H1 (cell line): Measurements from ENCODE around the gene ICA1. TPM values are rescaled to one million over a fixed set of nuclear protein-coding genes. Genes with fewer than 3 reads are reported as not detected.

Experiments used
- CTCF ChIA-PET: fragments of 300-600 bp; sonication (Branson Sonifier 250); formaldehyde crosslinking; loops from one replicate; lab custom pipeline; 2021; ENCODE audit not compliant: partially characterized antibody; lab: Charles Lee
- POLR2A ChIA-PET: fragments of 300-600 bp; sonication (Branson Sonifier 250); formaldehyde crosslinking; loops from one replicate; lab custom pipeline; 2021; ENCODE audit warnings: inconsistent platforms; ENCODE audit not compliant: partially characterized antibody; lab: Charles Lee
- DNase-seq, 2 experiments: peaks; one replicate each; pipeline versions ENCODE4 v3.0.0 to v3.0.0-alpha.2; 2010 to 2022; ENCODE audit warnings: low spot score in 2 of 2, low read depth in 1 of 2, mixed read lengths in 1 of 2
- FAIRE-seq: peaks from 2 replicates; lab custom pipeline; 2011; peaks lifted over from hg19 to GRCh38; lab: Jason Lieb, UNC
- H2AFZ ChIP-seq: 2 replicates; pipeline ENCODE4 v1.8.1; 2012; ENCODE audit warnings: low read length, inconsistent platforms
- H2AK5ac ChIP-seq: 2 replicates; pipeline ENCODE4 v1.6.1; 2013; ENCODE audit warnings: low read depth, low read length
- H2BK120ac ChIP-seq: replicated peaks from 2 replicates; pipeline ENCODE3; 2013; ENCODE audit warnings: low read depth, low read length, inconsistent platforms
- H2BK12ac ChIP-seq: 2 replicates; pipeline ENCODE4 v1.6.1; 2013; ENCODE audit warnings: low read depth, low read length
- H2BK15ac ChIP-seq: 2 replicates; pipeline ENCODE4 v1.6.1; 2013; ENCODE audit warnings: low read length
- H2BK20ac ChIP-seq: 2 replicates; pipeline ENCODE4 v1.6.1; 2013; ENCODE audit warnings: low read length
- H2BK5ac ChIP-seq: 2 replicates; pipeline ENCODE4 v1.6.1; 2013; ENCODE audit warnings: low read depth, low read length
- H3K14ac ChIP-seq: 2 replicates; pipeline ENCODE4 v1.6.1; 2013; ENCODE audit warnings: inconsistent platforms; ENCODE audit not compliant: insufficient read length
- H3K18ac ChIP-seq: 2 replicates; pipeline ENCODE4 v1.6.1; 2013; ENCODE audit warnings: low read length; ENCODE audit errors: extremely low read depth
- H3K23ac ChIP-seq: 2 replicates; pipeline ENCODE4 v1.6.1; 2013; ENCODE audit warnings: inconsistent platforms; ENCODE audit not compliant: insufficient read length
- H3K23me2 ChIP-seq: 2 replicates; pipeline ENCODE4 v1.6.1; 2013; ENCODE audit warnings: low read depth, low read length
- H3K27ac ChIP-seq: 2 replicates; pipeline ENCODE4 v1.6.1; 2011; ENCODE audit warnings: low read depth, low read length, inconsistent platforms
- H3K27me3 ChIP-seq, 4 experiments: replicated peaks in 1 of 4; 1 replicate in 1 of 4; 2 replicates in 3 of 4; pipeline versions ENCODE4 v1.6.1 to v1.8.1; 2011 to 2013; ENCODE audit warnings: low read length in 3 of 4, mild to moderate bottlenecking in 3 of 4, inconsistent platforms in 2 of 4, mixed read lengths in 2 of 4, moderate library complexity in 1 of 4; ENCODE audit not compliant: control insufficient read depth in 3 of 4, insufficient read depth in 3 of 4; ENCODE audit errors: extremely low read depth in 1 of 4
- H3K36me3 ChIP-seq, 4 experiments: 2 replicates each; pipeline versions ENCODE4 v1.6.1 to v1.8.1; 2011 to 2013; ENCODE audit warnings: mild to moderate bottlenecking in 4 of 4, low read length in 3 of 4, moderate library complexity in 2 of 4, control low read depth in 1 of 4, inconsistent platforms in 1 of 4; ENCODE audit not compliant: insufficient read depth in 4 of 4, control insufficient read depth in 2 of 4
- H3K4ac ChIP-seq: replicated peaks from 2 replicates; pipeline ENCODE3; 2013; ENCODE audit warnings: low read length, low read depth, mixed read lengths, inconsistent platforms; ENCODE audit not compliant: insufficient read length
- H3K4me1 ChIP-seq, 4 experiments: replicated peaks in 1 of 4; 1 replicate in 1 of 4; 2 replicates in 3 of 4; pipeline versions ENCODE4 v1.6.1 to v1.8.1; 2011 to 2013; ENCODE audit warnings: low read length in 3 of 4, inconsistent platforms in 2 of 4, mixed read lengths in 1 of 4; ENCODE audit not compliant: insufficient read depth in 4 of 4, control insufficient read depth in 3 of 4
- H3K4me2 ChIP-seq, 2 experiments: 2 replicates each; pipeline versions ENCODE4 v1.6.1 to v1.8.1; 2011 to 2013; ENCODE audit warnings: low read depth in 2 of 2, low read length in 2 of 2, control low read depth in 1 of 2, inconsistent platforms in 1 of 2, mild to moderate bottlenecking in 1 of 2; ENCODE audit not compliant: insufficient read depth in 1 of 2
- H3K4me3 ChIP-seq, 4 experiments: fragments of 200-600, 300-600 bp in 1 of 4; sonication (generic), shearing (Covaris generic), sonication (Bioruptor Twin) in 1 of 4; 2 replicates each; pipeline versions ENCODE4 v1.5.1 to v1.8.1; 2011 to 2016; ENCODE audit warnings: low read length in 4 of 4, low read depth in 3 of 4, control low read depth in 2 of 4, inconsistent platforms in 2 of 4, mild to moderate bottlenecking in 2 of 4, mixed read lengths in 1 of 4, moderate library complexity in 1 of 4; ENCODE audit not compliant: insufficient read depth in 2 of 4; ENCODE audit errors: extremely low read depth in 1 of 4
- H3K56ac ChIP-seq: replicated peaks from 2 replicates; pipeline ENCODE3; 2013; ENCODE audit warnings: low read depth, mild to moderate bottlenecking, mixed read lengths, low read length, inconsistent platforms; ENCODE audit not compliant: insufficient read length
- H3K79me1 ChIP-seq: 2 replicates; pipeline ENCODE4 v1.6.1; 2013; ENCODE audit warnings: low read depth, low read length, control low read depth
- H3K79me2 ChIP-seq, 2 experiments: 2 replicates each; pipeline versions ENCODE4 v1.6.1 to v1.8.1; 2012 to 2013; ENCODE audit warnings: low read length in 2 of 2, mild to moderate bottlenecking in 2 of 2, inconsistent platforms in 1 of 2; ENCODE audit not compliant: insufficient read depth in 2 of 2, control insufficient read depth in 1 of 2
- H3K9ac ChIP-seq, 4 experiments: replicated peaks in 1 of 4; 1 replicate in 1 of 4; 2 replicates in 3 of 4; pipeline versions ENCODE4 v1.6.1 to v1.8.1; 2011 to 2013; ENCODE audit warnings: low read depth in 3 of 4, low read length in 3 of 4, control low read depth in 2 of 4, mild to moderate bottlenecking in 2 of 4, moderate library complexity in 2 of 4, inconsistent platforms in 1 of 4; ENCODE audit errors: extremely low read depth in 1 of 4
- H3K9me3 ChIP-seq, 2 experiments: 2 replicates each; pipeline versions ENCODE4 v1.6.1 to v1.8.1; 2012 to 2013; ENCODE audit warnings: mild to moderate bottlenecking in 2 of 2, moderate library complexity in 2 of 2, control low read depth in 1 of 2, inconsistent platforms in 1 of 2, low read depth in 1 of 2, low read length in 1 of 2, mixed read lengths in 1 of 2; ENCODE audit not compliant: insufficient read depth in 2 of 2
- H4K20me1 ChIP-seq, 2 experiments: replicated peaks in 1 of 2; 2 replicates each; pipeline versions ENCODE3 to v1.8.1; 2011 to 2013; ENCODE audit warnings: inconsistent platforms in 2 of 2, low read length in 2 of 2, mild to moderate bottlenecking in 1 of 2; ENCODE audit not compliant: insufficient read depth in 2 of 2, control insufficient read depth in 1 of 2
- H4K5ac ChIP-seq: 2 replicates; pipeline ENCODE4 v1.6.1; 2013; ENCODE audit warnings: low read length, low read depth, mixed read lengths, inconsistent platforms; ENCODE audit not compliant: insufficient read length
- H4K8ac ChIP-seq: 2 replicates; pipeline ENCODE4 v1.8.0; 2013; ENCODE audit warnings: mild to moderate bottlenecking, moderate library complexity, low read length, inconsistent platforms; ENCODE audit not compliant: insufficient read depth; ENCODE audit errors: extremely low read depth
- H4K91ac ChIP-seq: replicated peaks from 2 replicates; pipeline ENCODE3; 2013; ENCODE audit warnings: low read length, mixed read lengths, inconsistent platforms; ENCODE audit not compliant: insufficient read length
- CHD1 ChIP-seq: IDR thresholded peaks from 2 replicates; pipeline ENCODE4 v1.6.1; 2012; ENCODE audit warnings: low read depth, low read length, improper control_type of control experiment
- CREB1 ChIP-seq: IDR thresholded peaks from 2 replicates; pipeline ENCODE4 v1.6.1; 2012; ENCODE audit warnings: inconsistent platforms
- EZH2 ChIP-seq: fragments of 200-600 bp; sonication (generic); IDR thresholded peaks from 2 replicates; pipeline ENCODE4 v1.7.1; 2012; ENCODE audit warnings: low read depth, mild to moderate bottlenecking, moderate library complexity, low read length, inconsistent platforms; ENCODE audit not compliant: severe bottlenecking
- GABPA ChIP-seq: IDR thresholded peaks from 2 replicates; pipeline ENCODE4 v1.6.1; 2011; ENCODE audit warnings: mild to moderate bottlenecking, low read length, moderate library complexity, borderline replicate concordance; ENCODE audit not compliant: insufficient read depth
- MAFK ChIP-seq: IDR thresholded peaks from 2 replicates; pipeline ENCODE4 v1.6.1; 2012; ENCODE audit warnings: low read depth, mild to moderate bottlenecking, improper control_type of control experiment, low read length
- POLR2AphosphoS5 ChIP-seq: IDR thresholded peaks from 2 replicates; pipeline ENCODE4 v1.6.1; 2011; ENCODE audit warnings: low read depth, low read length
- SP1 ChIP-seq: IDR thresholded peaks from 2 replicates; pipeline ENCODE4 v1.6.1; 2011; ENCODE audit warnings: low read depth, low read length
- SRF ChIP-seq: IDR thresholded peaks from 2 replicates; pipeline ENCODE4 v1.6.1; 2011; ENCODE audit warnings: mild to moderate bottlenecking, low read depth, low read length, moderate library complexity
- YY1 ChIP-seq: IDR thresholded peaks from 2 replicates; pipeline ENCODE4 v1.6.1; 2011; ENCODE audit warnings: low read depth, mild to moderate bottlenecking, low read length
- WGBS, 2 experiments: shearing (Covaris generic) in 1 of 2; methylation state at CpG; one replicate each; pipeline versions ENCODE4 v1.1.6 to v1.1.7; 2013 to 2015; ENCODE audit warnings: low lambda C conversion rate in 2 of 2, mixed read lengths in 2 of 2, inconsistent platforms in 1 of 2, low coverage in 1 of 2, missing lambda C conversion rate in 1 of 2; ENCODE audit not compliant: insufficient replicate concordance in 2 of 2, insufficient coverage in 1 of 2, insufficient read length in 1 of 2; ENCODE audit errors: extremely low coverage in 1 of 2, missing lambda C conversion rate in 1 of 2; 5-methylcytosine and 5-hydroxymethylcytosine counted together
- polyA plus RNA-seq, 7 experiments: library from polyadenylated mRNA; depleted of rRNA in 3 of 7; stranded (reverse) in 5 of 7; unstranded in 2 of 7; fragments of >200 nt in 5 of 7; fragments of 200-250 nt in 2 of 7; gene quantifications; 1 replicate in 5 of 7; 2 replicates in 1 of 7; 4 replicates in 1 of 7; pipeline versions ENCODE4 v1.2.1 to v1.2.3, GENCODE V29; 2011 to 2013; ENCODE audit warnings: missing spikeins in 2 of 7, mixed read lengths in 2 of 7
- total RNA-seq: library from RNA; stranded (reverse); fragmentation: NEBNext Ultra II Directional; extraction: Animal tissue kit (Norgen Biotek cat#: 25700); gene quantifications from 2 replicates; pipeline ENCODE4 v1.2.1, GENCODE V29; 2021
- TF ChIP-seq, protein P1 (sequence below): IDR thresholded peaks from 2 replicates; pipeline ENCODE4 v1.6.1; 2012; ENCODE audit warnings: low read length, inconsistent platforms
- TF ChIP-seq, protein P2 (sequence below): IDR thresholded peaks from 2 replicates; pipeline ENCODE4 v1.6.1; 2011; ENCODE audit warnings: low read length, improper control_type of control experiment

Gene ICA1
- total and polyA plus RNA-seq, 2 of the 8 experiments (the other 6 are each of a cell fraction or from before 2014, with no cell fraction given): 14.9 to 37.1 TPM

DNA sequence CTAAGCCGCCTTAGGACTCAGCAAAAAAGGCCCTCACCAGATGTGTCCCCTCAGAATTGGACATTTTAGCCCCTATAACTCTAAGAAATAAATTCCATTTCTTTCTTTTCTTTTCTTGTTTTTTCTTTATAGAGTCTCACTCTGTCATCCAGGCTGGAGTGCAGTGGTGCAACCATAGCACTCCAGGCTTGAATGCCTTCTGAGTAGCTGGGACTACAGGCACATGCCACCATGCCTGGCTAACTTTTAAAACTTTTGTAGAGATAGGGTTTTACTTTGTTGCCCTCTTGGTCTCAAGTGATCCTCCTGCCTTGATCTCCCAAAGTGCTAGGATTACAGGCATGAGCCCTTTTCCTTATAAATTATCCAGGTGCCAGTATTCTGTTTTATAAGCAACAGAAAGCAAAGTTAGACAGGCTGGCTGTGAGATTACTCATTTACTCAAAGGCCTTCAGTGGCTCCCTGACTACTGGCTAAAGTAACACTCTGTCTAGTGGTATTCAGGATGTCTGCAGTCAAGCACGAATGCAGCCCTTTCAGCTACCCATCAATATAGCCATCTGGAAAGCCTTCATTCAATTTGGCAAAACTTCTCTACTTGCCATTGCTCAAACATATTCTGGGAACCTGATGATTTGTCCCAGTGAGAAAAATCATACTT lies 128.6 kb downstream of the ICA1 start:
- ChIA-PET CTCF (interaction anchor here (1.2 kb wide), 1 partner anchor 31 kb away, joined by 4 read pairs; no protein-coding TSS in a partner anchor), POLR2A (no interaction called here)
- Histone ChIP-seq H4K20me1 (no peaks in the 10 kb centered on the region), H2BK20ac (no peak overlapping the region), H2BK120ac (no peak overlapping the region), H3K36me3 (no peaks in the 10 kb centered on the region; a peak in 1 of 8 replicates), H3K4me3 (no peak overlapping the region), H3K79me1 (no peaks in the 10 kb centered on the region), H3K27ac (no peak overlapping the region), H2AFZ (no peak overlapping the region), H3K9ac (no peak overlapping the region), H3K79me2 (no peaks in the 10 kb centered on the region), H3K4me2 (no peak overlapping the region), H3K4me1 (no peaks in the 10 kb centered on the region), H2BK5ac (no peak overlapping the region), H3K56ac (no peak overlapping the region), H3K4ac (no peak overlapping the region), H3K23me2 (no peaks in the 10 kb centered on the region; the same call in 1 of the 2 replicates), H3K9me3 (no peaks in the 10 kb centered on the region), H3K27me3 (no peaks in the 10 kb centered on the region), H4K91ac (no peak overlapping the region), H2AK5ac (no peak overlapping the region), H4K5ac (no peak overlapping the region), H3K14ac (no peak overlapping the region), H3K23ac (no peak overlapping the region), H4K8ac (no peak overlapping the region), H3K18ac (no peak overlapping the region), H2BK12ac (no peak overlapping the region), H2BK15ac (no peak overlapping the region)
- 86% methylated on average over 2 of the region's 2 CpGs; no CpG with 5 or more reads in 1 of the 2 experiments for WGBS, 2 experiments
- DNase-seq (no peak), FAIRE-seq (no peak)
- TF ChIP-seq MAFK (no peak), EZH2 (no peak), CREB1 (no peak), GABPA (no peak), YY1 (no peak), SRF (no peak), POLR2AphosphoS5 (no peak), SP1 (no peak), CHD1 (no peak)
- TF ChIP-seq, protein P1, sequence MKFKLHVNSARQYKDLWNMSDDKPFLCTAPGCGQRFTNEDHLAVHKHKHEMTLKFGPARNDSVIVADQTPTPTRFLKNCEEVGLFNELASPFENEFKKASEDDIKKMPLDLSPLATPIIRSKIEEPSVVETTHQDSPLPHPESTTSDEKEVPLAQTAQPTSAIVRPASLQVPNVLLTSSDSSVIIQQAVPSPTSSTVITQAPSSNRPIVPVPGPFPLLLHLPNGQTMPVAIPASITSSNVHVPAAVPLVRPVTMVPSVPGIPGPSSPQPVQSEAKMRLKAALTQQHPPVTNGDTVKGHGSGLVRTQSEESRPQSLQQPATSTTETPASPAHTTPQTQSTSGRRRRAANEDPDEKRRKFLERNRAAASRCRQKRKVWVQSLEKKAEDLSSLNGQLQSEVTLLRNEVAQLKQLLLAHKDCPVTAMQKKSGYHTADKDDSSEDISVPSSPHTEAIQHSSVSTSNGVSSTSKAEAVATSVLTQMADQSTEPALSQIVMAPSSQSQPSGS: no peak
- TF ChIP-seq, protein P2, sequence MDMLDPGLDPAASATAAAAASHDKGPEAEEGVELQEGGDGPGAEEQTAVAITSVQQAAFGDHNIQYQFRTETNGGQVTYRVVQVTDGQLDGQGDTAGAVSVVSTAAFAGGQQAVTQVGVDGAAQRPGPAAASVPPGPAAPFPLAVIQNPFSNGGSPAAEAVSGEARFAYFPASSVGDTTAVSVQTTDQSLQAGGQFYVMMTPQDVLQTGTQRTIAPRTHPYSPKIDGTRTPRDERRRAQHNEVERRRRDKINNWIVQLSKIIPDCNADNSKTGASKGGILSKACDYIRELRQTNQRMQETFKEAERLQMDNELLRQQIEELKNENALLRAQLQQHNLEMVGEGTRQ: no peak
